HG03469 (cell line): ENCODE results near the gene PRDM12.

ENCODE experiments used
- ATAC-seq: cut with Tn5 transposase; IDR thresholded peaks from one replicate; pipeline ENCODE4 v1.9.1; 2021; ENCODE audit warnings: mild to moderate bottlenecking, moderate library complexity, moderate number of reproducible peaks; ENCODE audit not compliant: unreplicated experiment

The PRDM12 gene

GRCh38 chr9:130687615-130688014 lies 23.2 kb downstream of the PRDM12 start:
- no peak for ATAC-seq

DNA sequence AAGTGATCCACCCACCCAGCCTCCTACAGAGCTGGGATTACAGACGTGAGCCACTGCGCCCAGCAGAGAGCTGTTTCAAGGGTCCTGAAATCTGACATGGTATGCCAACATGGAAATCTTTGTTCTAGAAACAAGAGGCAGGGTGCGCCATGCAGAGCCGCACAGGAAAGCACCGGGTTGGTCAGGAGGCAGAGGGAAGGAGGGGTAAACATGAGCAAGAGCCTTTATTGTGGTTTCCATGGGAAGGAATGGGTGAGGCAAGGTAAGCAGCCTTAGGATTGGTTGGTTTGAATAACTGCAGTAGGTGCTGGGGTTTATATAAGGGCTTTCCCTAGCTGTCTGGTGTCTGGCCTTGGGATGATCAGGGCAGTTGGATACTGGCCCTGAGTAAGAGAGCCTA lies 23.7 kb downstream of the PRDM12 start:
- no peak for ATAC-seq

- no peak for ATAC-seq
Measured at GRCh38 chr9:130689572-130689936, 25.2 kb downstream of the PRDM12 start.

- no peak for ATAC-seq
Measured at GRCh38 chr9:130689937-130690700, 25.7 kb downstream of the PRDM12 start.

DNA sequence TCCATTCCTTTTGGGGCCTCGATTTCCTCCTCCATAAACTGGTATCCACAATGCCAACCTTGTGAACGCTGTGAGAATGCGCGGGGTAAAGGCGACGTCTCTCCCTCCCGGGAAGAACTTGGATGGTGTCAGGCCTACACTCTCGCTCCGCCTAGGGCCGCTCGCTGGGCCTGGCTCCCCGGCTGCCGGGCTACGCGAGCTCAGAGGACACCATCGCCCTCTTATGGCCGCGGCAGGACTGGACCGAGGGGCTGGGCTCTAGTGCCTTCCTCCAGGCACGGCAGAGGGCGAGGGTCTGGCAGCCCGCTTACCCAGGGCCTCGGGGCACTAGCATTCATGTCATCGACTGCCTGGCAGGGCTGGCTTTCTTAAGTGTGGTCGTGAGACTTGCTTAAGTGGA lies 27.9 kb downstream of the PRDM12 start:
- ATAC-seq = no peak

DNA sequence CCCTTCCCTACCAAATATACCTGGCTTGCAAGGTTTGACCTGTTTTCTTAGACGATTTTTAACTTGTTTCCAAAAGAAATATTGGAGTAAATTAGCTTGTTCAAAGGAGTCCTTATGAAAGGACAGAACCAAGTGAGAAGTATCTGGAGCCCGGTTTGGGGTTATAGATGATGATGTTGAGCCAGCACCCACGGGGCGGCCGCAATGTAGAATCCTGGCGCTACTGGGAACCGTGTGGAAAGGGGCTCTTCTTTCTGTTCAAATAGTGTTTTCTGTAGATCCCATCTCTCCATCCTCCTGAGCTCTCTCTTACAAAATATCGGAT lies 28.7 kb downstream of the PRDM12 start:
- no peak for ATAC-seq

DNA sequence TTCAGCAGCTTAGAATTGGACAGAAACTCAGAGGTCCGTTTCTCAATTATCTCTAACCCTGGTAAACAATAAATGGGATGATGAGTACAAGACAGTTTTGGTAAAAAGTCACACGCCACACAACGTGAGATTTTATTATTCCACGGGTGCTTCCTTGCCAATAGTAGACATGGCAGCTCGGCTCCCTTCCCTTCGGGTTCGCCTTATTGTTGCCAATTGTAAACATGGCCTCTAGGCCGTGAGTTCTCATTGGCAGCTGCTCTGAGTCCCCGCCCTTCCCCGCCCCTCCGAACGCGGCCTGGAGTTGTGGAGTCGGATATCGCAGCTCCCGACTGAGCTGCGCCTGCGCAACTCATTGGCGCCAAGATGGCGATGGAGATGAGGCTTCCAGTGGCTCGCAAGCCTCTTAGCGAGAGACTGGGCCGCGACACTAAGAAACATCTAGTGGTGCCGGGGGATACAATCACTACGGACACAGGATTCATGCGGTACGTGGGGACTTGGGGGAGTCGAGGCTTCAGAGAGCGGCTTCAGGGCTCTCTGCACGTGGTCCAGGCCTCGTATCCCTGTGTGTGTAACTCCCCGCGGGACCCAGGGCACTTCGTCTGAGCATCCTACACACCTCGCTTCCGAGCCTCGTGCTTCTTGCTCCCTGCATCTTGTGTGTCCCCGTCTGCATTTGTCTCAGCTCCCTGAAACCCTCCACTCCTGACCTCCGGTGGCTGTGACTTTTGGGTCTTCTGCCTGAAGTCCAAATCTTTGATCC lies 29.2 kb downstream of the PRDM12 start, which contains the start of gene EXOSC2:
Gene EXOSC2 (plus strand): TSS at position 355 of the 766 bp plus-strand sequence. CDS start 12 bp downstream, at position 367.
- ATAC-seq = peak; percentile 74

- ATAC-seq = no peak
Measured at GRCh38 chr9:130694205-130694604, 29.8 kb downstream of the PRDM12 start.

DNA sequence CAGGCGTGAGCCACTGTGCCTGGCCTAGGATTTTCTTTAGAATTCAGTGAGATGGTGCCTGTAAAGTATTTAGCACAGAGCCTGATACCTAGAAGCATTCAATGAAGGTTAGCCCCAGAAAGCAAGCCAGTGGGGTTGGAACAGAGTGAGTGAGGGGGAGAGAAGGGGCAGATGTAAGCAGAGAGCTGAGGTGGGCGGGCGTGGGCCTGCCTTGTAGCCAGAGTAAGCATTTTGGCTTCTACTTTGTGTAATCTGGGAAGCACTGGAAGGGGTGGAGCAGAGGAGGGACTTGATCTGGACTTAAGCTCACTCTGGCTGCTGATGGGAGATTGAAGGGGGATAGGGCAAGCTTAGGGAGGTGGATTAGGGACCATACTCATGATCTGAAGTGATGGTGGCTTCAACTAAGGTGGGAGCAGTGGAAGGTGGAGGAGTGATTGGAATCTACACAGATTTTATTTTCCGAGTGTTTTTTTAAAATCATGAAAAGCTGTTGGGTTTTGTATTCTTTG lies 31.8 kb downstream of the PRDM12 start:
- ATAC-seq = no peak

- no peak for ATAC-seq
Measured at GRCh38 chr9:130696996-130697395, 32.6 kb downstream of the PRDM12 start.

DNA sequence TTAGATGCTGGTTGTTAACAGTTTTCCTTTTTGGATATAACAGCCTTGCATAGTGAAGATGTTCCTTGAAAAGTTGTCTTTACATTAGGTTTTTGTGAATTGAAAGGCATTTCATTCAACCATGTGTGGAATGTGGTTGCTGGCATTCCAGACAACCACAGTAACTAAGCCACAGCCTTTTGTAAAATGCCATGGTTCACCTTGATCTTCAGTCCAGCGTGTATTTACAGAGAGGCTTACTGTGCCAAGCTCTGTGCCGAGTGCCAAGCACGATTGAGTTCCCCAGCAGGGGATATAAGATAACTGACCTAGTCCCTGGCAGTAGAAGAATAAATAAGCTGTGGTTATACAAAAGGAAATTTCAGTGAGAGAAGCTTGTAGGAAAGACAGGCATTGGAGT lies 34.1 kb downstream of the PRDM12 start:
- ATAC-seq = no peak

GRCh38 chr9:130699047-130699446 lies 34.7 kb downstream of the PRDM12 start:
- no peak for ATAC-seq

DNA sequence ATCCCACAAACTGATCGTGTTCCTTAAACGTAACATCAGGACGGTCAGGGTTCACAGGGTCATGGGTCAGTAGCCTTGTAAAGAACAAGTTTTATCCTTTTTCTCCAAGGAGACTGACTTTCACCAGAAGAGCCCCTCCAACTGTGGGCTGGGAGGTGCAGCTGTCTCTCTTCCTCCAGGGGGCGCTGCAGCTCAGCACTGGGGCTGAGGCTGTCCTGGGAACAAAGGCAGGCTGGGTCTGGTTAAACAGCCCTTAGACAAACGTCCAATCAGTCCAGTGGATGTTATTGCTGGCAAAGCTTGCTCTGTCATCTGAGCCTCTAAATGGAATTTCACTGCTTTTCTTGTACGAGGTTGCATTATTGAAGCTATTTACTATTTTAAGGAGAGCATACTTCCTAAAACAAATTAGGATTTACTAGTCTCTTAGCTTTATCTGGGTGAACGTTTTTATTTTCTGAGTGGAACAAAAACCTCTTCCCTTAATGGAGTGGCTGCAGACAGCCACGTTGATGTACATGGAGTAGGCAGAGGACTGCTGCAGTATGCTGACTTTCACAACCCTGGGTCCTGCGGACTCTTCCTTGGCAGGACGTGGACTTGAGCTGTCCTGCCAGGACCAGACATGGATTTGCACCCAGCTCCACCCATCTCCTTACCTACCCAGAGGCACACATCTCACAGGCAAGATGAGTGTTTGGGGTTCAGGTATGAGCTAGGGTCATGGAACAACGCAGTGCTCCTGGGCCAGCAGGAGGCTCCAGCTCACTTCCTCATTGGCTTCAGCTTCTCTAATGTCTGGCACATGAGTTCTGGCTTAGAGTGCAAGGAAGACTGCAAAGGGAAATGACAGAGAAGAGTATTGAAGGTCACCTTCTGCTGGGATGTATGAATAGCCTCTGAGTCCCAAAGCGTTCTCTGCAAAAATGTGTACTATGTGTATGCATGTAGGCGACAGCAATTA lies 36.9 kb downstream of the PRDM12 start:
- no peak for ATAC-seq

DNA sequence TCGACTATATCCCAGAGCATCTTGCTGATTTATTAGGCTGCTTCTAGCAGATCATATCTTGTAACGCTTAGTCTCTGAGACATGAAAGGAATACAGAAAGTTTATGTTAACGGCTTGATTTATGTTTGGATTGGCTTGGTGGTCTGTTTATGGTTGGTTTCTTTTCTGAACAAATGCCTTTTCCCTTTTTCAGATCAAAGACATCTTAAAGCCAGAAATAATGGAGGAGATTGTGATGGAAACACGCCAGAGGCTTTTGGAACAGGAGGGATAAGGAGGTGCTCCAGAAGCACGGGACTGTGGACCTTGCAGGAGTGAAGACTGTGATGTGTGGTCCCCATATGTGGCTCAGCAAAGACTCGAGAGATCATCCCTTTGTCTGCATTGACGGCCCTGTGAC lies 39.1 kb downstream of the PRDM12 start:
- ATAC-seq = no peak

- ATAC-seq = no peak
Measured at GRCh38 chr9:130707225-130707976, 43.0 kb downstream of the PRDM12 start.

GRCh38 chr9:130710822-130711352 lies 46.5 kb downstream of the PRDM12 start:
- no peak for ATAC-seq

DNA sequence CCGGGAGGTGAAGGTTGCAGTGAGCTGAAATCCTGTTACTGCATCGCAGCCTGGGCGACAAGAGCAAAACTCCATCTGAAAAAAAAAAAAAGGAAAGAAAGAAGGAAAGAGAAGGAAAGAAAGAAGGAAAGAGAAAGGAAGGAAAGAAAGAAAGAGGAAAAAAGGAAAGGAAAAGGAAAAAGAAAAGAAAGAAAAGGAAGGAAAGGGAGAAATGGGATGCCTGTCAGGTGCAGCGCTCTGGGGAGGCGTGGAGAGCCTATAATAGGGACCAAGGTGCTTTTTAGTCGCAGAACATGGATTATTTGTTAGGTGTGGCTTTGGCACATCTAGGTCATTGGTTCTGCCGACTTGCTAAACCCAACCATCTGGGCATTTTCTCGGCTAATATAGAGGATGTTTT lies 47.1 kb downstream of the PRDM12 start:
- ATAC-seq = no peak

- peak; percentile 84 for ATAC-seq
Measured at GRCh38 chr9:130712564-130713285, 48.3 kb downstream of the PRDM12 start.

GRCh38 chr9:130713286-130713960 lies 49.0 kb downstream of the PRDM12 start:
- no peak for ATAC-seq
